Panc1 (cell line): ENCODE results near the gene UBE2G2. TPM values are rescaled to one million over a fixed set of nuclear protein-coding genes. Genes with fewer than 3 reads are reported as not detected.

Experiments used
- ATAC-seq: fragments of 200-7000 bp; cut with Tn5 transposase; 2 replicates; pipeline ENCODE4 v1.9.1; 2020; ENCODE audit warnings: mild to moderate bottlenecking, moderate library complexity
- BruUV-seq: library from RNA; stranded (reverse); fragments of 400-500 nt; replicated peaks from 2 replicates; lab custom pipeline; 2021; lab: Mats Ljungman, UMichigan
- CTCF ChIA-PET: fragments of 300-600 bp; sonication (Branson Sonifier 250); formaldehyde crosslinking; loops from one replicate; lab custom pipeline; 2022; ENCODE audit warnings: antibody characterized with exemption; lab: Charles Lee
- POLR2A ChIA-PET: fragments of 300-600 bp; sonication (Branson Sonifier 250); formaldehyde crosslinking; loops from one replicate; lab custom pipeline; 2022; ENCODE audit warnings: antibody characterized with exemption; lab: Charles Lee
- DNase-seq: peaks from one replicate; pipeline ENCODE4 v3.0.0-alpha.2; 2010; ENCODE audit warnings: low read depth, low spot score
- H3K27ac ChIP-seq: 2 replicates; pipeline ENCODE4 v1.5.1; 2011; ENCODE audit warnings: mild to moderate bottlenecking, low read length, inconsistent platforms
- H3K27me3 ChIP-seq: fragments of 200-500 bp; sonication (Bioruptor generic); 2 replicates; pipeline ENCODE4 v1.6.0; 2014; ENCODE audit warnings: low read length, inconsistent platforms; ENCODE audit not compliant: control insufficient read depth, insufficient read depth
- H3K36me3 ChIP-seq: fragments of 200-500 bp; sonication (Bioruptor generic); 2 replicates; pipeline ENCODE4 v1.5.1; 2014; ENCODE audit warnings: inconsistent platforms, mild to moderate bottlenecking, low read length, moderate library complexity; ENCODE audit not compliant: control insufficient read depth, insufficient read depth
- H3K4me1 ChIP-seq: 2 replicates; pipeline ENCODE4 v1.5.1; 2011; ENCODE audit warnings: inconsistent platforms, mild to moderate bottlenecking, low read length, moderate library complexity; ENCODE audit not compliant: control insufficient read depth, insufficient read depth
- H3K4me3 ChIP-seq, 2 experiments: 2 replicates each; pipeline ENCODE4 v1.5.1; 2011 to 2012; ENCODE audit warnings: low read depth in 2 of 2, low read length in 2 of 2, mild to moderate bottlenecking in 2 of 2, inconsistent platforms in 1 of 2, moderate library complexity in 1 of 2
- H3K9me3 ChIP-seq: fragments of 200-500 bp; sonication (Bioruptor generic); 2 replicates; pipeline ENCODE4 v1.5.1; 2014; ENCODE audit warnings: low read depth, mild to moderate bottlenecking, inconsistent platforms, low read length, moderate library complexity; ENCODE audit not compliant: control insufficient read depth, insufficient read depth
- CTCF ChIP-seq: fragments of 450-650 bp; IDR thresholded peaks from 2 replicates; pipeline ENCODE4 v1.5.1; 2017; ENCODE audit warnings: mild to moderate bottlenecking
- POLR2AphosphoS5 ChIP-seq: IDR thresholded peaks from 2 replicates; pipeline ENCODE4 v1.6.1; 2012; ENCODE audit warnings: mild to moderate bottlenecking, low read depth, low read length, moderate library complexity
- REST ChIP-seq, 2 experiments: IDR thresholded peaks; 2 replicates each; pipeline ENCODE4 v1.6.1; 2011 to 2012; ENCODE audit warnings: low read depth in 2 of 2, control low read depth in 1 of 2, low read length in 1 of 2, mild to moderate bottlenecking in 1 of 2, moderate library complexity in 1 of 2; ENCODE audit not compliant: insufficient read depth in 1 of 2
- SIN3A ChIP-seq: IDR thresholded peaks from 2 replicates; pipeline ENCODE4 v1.6.1; 2012; ENCODE audit warnings: low read depth, mild to moderate bottlenecking, low read length, moderate library complexity, borderline replicate concordance; ENCODE audit not compliant: insufficient read depth
- TCF7L2 ChIP-seq: IDR thresholded peaks from 2 replicates; pipeline ENCODE4 v1.6.1; 2011; ENCODE audit warnings: mild to moderate bottlenecking, low read depth, low read length, inconsistent platforms
- in situ Hi-C: cut with HindIII; loops from 2 replicates; pipeline ENCODE4 v1.10.0; 2016; ENCODE audit warnings: low sequenced_read_pairs, low pct_unique_long_range_greater_than_20kb
- intact Hi-C: fragments of 100-400 bp; cut with micrococcal nuclease; formaldehyde crosslinking; loops from one replicate; pipeline ENCODE4 v1.10.0; 2022; ENCODE audit not compliant: unreplicated experiment
- total RNA-seq: library from RNA; stranded (reverse); gene quantifications from one replicate; pipeline ENCODE4 v1.2.1, GENCODE V29; 2021; ENCODE audit not compliant: unreplicated experiment

UBE2G2 gene
- total RNA-seq, 1 experiment from 2014 or later, result 77.4 TPM

GRCh38 chr21:44816761-44817505 lies 15.3 kb upstream of the UBE2G2 start:
- no peak for DNase-seq
- no TSS peak for BruUV-seq
- ChIA-PET CTCF (interaction anchor here (0.6 kb wide), 1 partner anchor 43 kb away, joined by 3 read pairs; no protein-coding TSS in a partner anchor), POLR2A (interaction anchor here (0.6 kb wide), 1 partner anchor 38 kb away, joined by 3 read pairs; no protein-coding TSS in a partner anchor)
- no peaks in the 10 kb centered on the region for H3K36me3 ChIP-seq
- in situ Hi-C loops, result no loop called here
- no peaks in the 10 kb centered on the region for H3K9me3 ChIP-seq
- no peaks in the 10 kb centered on the region; the same call in 1 of the 2 replicates for H3K4me1 ChIP-seq
- peak overlapping the region; percentile 59 to 63 for H3K4me3 ChIP-seq
- no peak; the same call in 1 of the 2 replicates for ATAC-seq
- no peaks in the 10 kb centered on the region for H3K27me3 ChIP-seq
- intact Hi-C loops, result no loop called here
- H3K27ac ChIP-seq, result 0 out of 2 replicates have a peak overlapping the region, but pooled peaks have one; percentile 48
- TF ChIP-seq CTCF (no peak), POLR2AphosphoS5 (no peak), TCF7L2 (no peak), REST (IDR thresholded peaks at IDR 0.05; ENCODE audit: insufficient read depth in 1 of 2, low read depth in 2 of 2, low read length in 1 of 2) (no peak), SIN3A (no peak)

GRCh38 chr21:44815852-44816628 lies 14.4 kb upstream of the UBE2G2 start:
- peak overlapping the region; percentile 7; the same call in 1 of the 2 replicates for H3K27ac ChIP-seq
- no peaks in the 10 kb centered on the region for H3K27me3 ChIP-seq
- in situ Hi-C loops, result no loop called here
- TF ChIP-seq TCF7L2 (no peak), SIN3A (no peak), REST (IDR thresholded peaks at IDR 0.05; ENCODE audit: insufficient read depth in 1 of 2, low read depth in 2 of 2, low read length in 1 of 2) (no peak), POLR2AphosphoS5 (no peak)
- BruUV-seq, result TSS peak; percentile 51
- POLR2A ChIA-PET, result no interaction called here
- H3K4me3 ChIP-seq, result no peak overlapping the region
- intact Hi-C loops, result no loop called here
- H3K4me1 ChIP-seq, result no peaks in the 10 kb centered on the region; the same call in 1 of the 2 replicates
- CTCF ChIA-PET, result no interaction called here
- no peak for DNase-seq
- H3K9me3 ChIP-seq, result no peaks in the 10 kb centered on the region
- no peak for ATAC-seq
- H3K36me3 ChIP-seq, result no peaks in the 10 kb centered on the region
